SK-N-SH (cell line): ENCODE results near the gene RAB38.

Experiments
- CTCF ChIP-seq: fragments of 200-600 bp; sonication (generic); IDR thresholded peaks from 2 replicates; pipeline ENCODE4 v1.6.1; 2017; ENCODE audit warnings: antibody characterized with exemption, mild to moderate bottlenecking, moderate library complexity
- NRF1 ChIP-seq: IDR thresholded peaks from 2 replicates; pipeline ENCODE4 v1.6.1; 2012; ENCODE audit warnings: low read depth, mild to moderate bottlenecking, low read length
- POLR2AphosphoS5 ChIP-seq: IDR thresholded peaks from 2 replicates; pipeline ENCODE4 v1.6.1; 2012; ENCODE audit warnings: low read depth, low read length
- RAD21 ChIP-seq: IDR thresholded peaks from 2 replicates; pipeline ENCODE4 v1.6.1; 2012; ENCODE audit warnings: mild to moderate bottlenecking, low read length
- REST ChIP-seq: IDR thresholded peaks from 2 replicates; pipeline ENCODE4 v1.6.1; 2012; ENCODE audit warnings: mild to moderate bottlenecking, low read depth, low read length, moderate library complexity
- USF2 ChIP-seq: fragments of 150-350 bp; IDR thresholded peaks from 2 replicates; pipeline ENCODE4 v1.6.1; 2017; ENCODE audit warnings: antibody characterized with exemption, low read length, low read depth, borderline replicate concordance

- TF ChIP-seq CTCF (no peak), REST (no peak), POLR2AphosphoS5 (no peak), RAD21 (no peak), NRF1 (no peak), USF2 (no peak)
Observed at GRCh38 chr11:88167853-88168252, 7.4 kb downstream of the RAB38 start.
